H1 (cell line): ENCODE data around the gene TERF2IP. TPM values are rescaled to one million over a fixed set of nuclear protein-coding genes. Genes with fewer than 3 reads are reported as not detected.

Experiments used
- CTCF ChIA-PET: fragments of 300-600 bp; sonication (Branson Sonifier 250); formaldehyde crosslinking; loops from one replicate; lab custom pipeline; 2021; ENCODE audit not compliant: partially characterized antibody; lab: Charles Lee
- POLR2A ChIA-PET: fragments of 300-600 bp; sonication (Branson Sonifier 250); formaldehyde crosslinking; loops from one replicate; lab custom pipeline; 2021; ENCODE audit warnings: inconsistent platforms; ENCODE audit not compliant: partially characterized antibody; lab: Charles Lee
- DNase-seq, 2 experiments: peaks; one replicate each; pipeline versions ENCODE4 v3.0.0 to v3.0.0-alpha.2; 2010 to 2022; ENCODE audit warnings: low spot score in 2 of 2, low read depth in 1 of 2, mixed read lengths in 1 of 2
- FAIRE-seq: peaks from 2 replicates; lab custom pipeline; 2011; peaks lifted over from hg19 to GRCh38; lab: Jason Lieb, UNC
- H2AFZ ChIP-seq: 2 replicates; pipeline ENCODE4 v1.8.1; 2012; ENCODE audit warnings: low read length, inconsistent platforms
- H2AK5ac ChIP-seq: 2 replicates; pipeline ENCODE4 v1.6.1; 2013; ENCODE audit warnings: low read depth, low read length
- H2BK120ac ChIP-seq: replicated peaks from 2 replicates; pipeline ENCODE3; 2013; ENCODE audit warnings: low read depth, low read length, inconsistent platforms
- H2BK12ac ChIP-seq: 2 replicates; pipeline ENCODE4 v1.6.1; 2013; ENCODE audit warnings: low read depth, low read length
- H2BK15ac ChIP-seq: 2 replicates; pipeline ENCODE4 v1.6.1; 2013; ENCODE audit warnings: low read length
- H2BK20ac ChIP-seq: 2 replicates; pipeline ENCODE4 v1.6.1; 2013; ENCODE audit warnings: low read length
- H2BK5ac ChIP-seq: 2 replicates; pipeline ENCODE4 v1.6.1; 2013; ENCODE audit warnings: low read depth, low read length
- H3K14ac ChIP-seq: 2 replicates; pipeline ENCODE4 v1.6.1; 2013; ENCODE audit warnings: inconsistent platforms; ENCODE audit not compliant: insufficient read length
- H3K18ac ChIP-seq: 2 replicates; pipeline ENCODE4 v1.6.1; 2013; ENCODE audit warnings: low read length; ENCODE audit errors: extremely low read depth
- H3K23ac ChIP-seq: 2 replicates; pipeline ENCODE4 v1.6.1; 2013; ENCODE audit warnings: inconsistent platforms; ENCODE audit not compliant: insufficient read length
- H3K23me2 ChIP-seq: 2 replicates; pipeline ENCODE4 v1.6.1; 2013; ENCODE audit warnings: low read depth, low read length
- H3K27ac ChIP-seq: 2 replicates; pipeline ENCODE4 v1.6.1; 2011; ENCODE audit warnings: low read depth, low read length, inconsistent platforms
- H3K27me3 ChIP-seq, 4 experiments: replicated peaks in 1 of 4; 1 replicate in 1 of 4; 2 replicates in 3 of 4; pipeline versions ENCODE4 v1.6.1 to v1.8.1; 2011 to 2013; ENCODE audit warnings: low read length in 3 of 4, mild to moderate bottlenecking in 3 of 4, inconsistent platforms in 2 of 4, mixed read lengths in 2 of 4, moderate library complexity in 1 of 4; ENCODE audit not compliant: control insufficient read depth in 3 of 4, insufficient read depth in 3 of 4; ENCODE audit errors: extremely low read depth in 1 of 4
- H3K36me3 ChIP-seq, 4 experiments: 2 replicates each; pipeline versions ENCODE4 v1.6.1 to v1.8.1; 2011 to 2013; ENCODE audit warnings: mild to moderate bottlenecking in 4 of 4, low read length in 3 of 4, moderate library complexity in 2 of 4, control low read depth in 1 of 4, inconsistent platforms in 1 of 4; ENCODE audit not compliant: insufficient read depth in 4 of 4, control insufficient read depth in 2 of 4
- H3K4ac ChIP-seq: replicated peaks from 2 replicates; pipeline ENCODE3; 2013; ENCODE audit warnings: low read length, low read depth, mixed read lengths, inconsistent platforms; ENCODE audit not compliant: insufficient read length
- H3K4me1 ChIP-seq, 4 experiments: replicated peaks in 1 of 4; 1 replicate in 1 of 4; 2 replicates in 3 of 4; pipeline versions ENCODE4 v1.6.1 to v1.8.1; 2011 to 2013; ENCODE audit warnings: low read length in 3 of 4, inconsistent platforms in 2 of 4, mixed read lengths in 1 of 4; ENCODE audit not compliant: insufficient read depth in 4 of 4, control insufficient read depth in 3 of 4
- H3K4me2 ChIP-seq, 2 experiments: 2 replicates each; pipeline versions ENCODE4 v1.6.1 to v1.8.1; 2011 to 2013; ENCODE audit warnings: low read depth in 2 of 2, low read length in 2 of 2, control low read depth in 1 of 2, inconsistent platforms in 1 of 2, mild to moderate bottlenecking in 1 of 2; ENCODE audit not compliant: insufficient read depth in 1 of 2
- H3K4me3 ChIP-seq, 4 experiments: fragments of 200-600, 300-600 bp in 1 of 4; sonication (generic), shearing (Covaris generic), sonication (Bioruptor Twin) in 1 of 4; 2 replicates each; pipeline versions ENCODE4 v1.5.1 to v1.8.1; 2011 to 2016; ENCODE audit warnings: low read length in 4 of 4, low read depth in 3 of 4, control low read depth in 2 of 4, inconsistent platforms in 2 of 4, mild to moderate bottlenecking in 2 of 4, mixed read lengths in 1 of 4, moderate library complexity in 1 of 4; ENCODE audit not compliant: insufficient read depth in 2 of 4; ENCODE audit errors: extremely low read depth in 1 of 4
- H3K56ac ChIP-seq: replicated peaks from 2 replicates; pipeline ENCODE3; 2013; ENCODE audit warnings: low read depth, mild to moderate bottlenecking, mixed read lengths, low read length, inconsistent platforms; ENCODE audit not compliant: insufficient read length
- H3K79me1 ChIP-seq: 2 replicates; pipeline ENCODE4 v1.6.1; 2013; ENCODE audit warnings: low read depth, low read length, control low read depth
- H3K79me2 ChIP-seq, 2 experiments: 2 replicates each; pipeline versions ENCODE4 v1.6.1 to v1.8.1; 2012 to 2013; ENCODE audit warnings: low read length in 2 of 2, mild to moderate bottlenecking in 2 of 2, inconsistent platforms in 1 of 2; ENCODE audit not compliant: insufficient read depth in 2 of 2, control insufficient read depth in 1 of 2
- H3K9ac ChIP-seq, 4 experiments: replicated peaks in 1 of 4; 1 replicate in 1 of 4; 2 replicates in 3 of 4; pipeline versions ENCODE4 v1.6.1 to v1.8.1; 2011 to 2013; ENCODE audit warnings: low read depth in 3 of 4, low read length in 3 of 4, control low read depth in 2 of 4, mild to moderate bottlenecking in 2 of 4, moderate library complexity in 2 of 4, inconsistent platforms in 1 of 4; ENCODE audit errors: extremely low read depth in 1 of 4
- H3K9me3 ChIP-seq, 2 experiments: 2 replicates each; pipeline versions ENCODE4 v1.6.1 to v1.8.1; 2012 to 2013; ENCODE audit warnings: mild to moderate bottlenecking in 2 of 2, moderate library complexity in 2 of 2, control low read depth in 1 of 2, inconsistent platforms in 1 of 2, low read depth in 1 of 2, low read length in 1 of 2, mixed read lengths in 1 of 2; ENCODE audit not compliant: insufficient read depth in 2 of 2
- H4K20me1 ChIP-seq, 2 experiments: replicated peaks in 1 of 2; 2 replicates each; pipeline versions ENCODE3 to v1.8.1; 2011 to 2013; ENCODE audit warnings: inconsistent platforms in 2 of 2, low read length in 2 of 2, mild to moderate bottlenecking in 1 of 2; ENCODE audit not compliant: insufficient read depth in 2 of 2, control insufficient read depth in 1 of 2
- H4K5ac ChIP-seq: 2 replicates; pipeline ENCODE4 v1.6.1; 2013; ENCODE audit warnings: low read length, low read depth, mixed read lengths, inconsistent platforms; ENCODE audit not compliant: insufficient read length
- H4K8ac ChIP-seq: 2 replicates; pipeline ENCODE4 v1.8.0; 2013; ENCODE audit warnings: mild to moderate bottlenecking, moderate library complexity, low read length, inconsistent platforms; ENCODE audit not compliant: insufficient read depth; ENCODE audit errors: extremely low read depth
- H4K91ac ChIP-seq: replicated peaks from 2 replicates; pipeline ENCODE3; 2013; ENCODE audit warnings: low read length, mixed read lengths, inconsistent platforms; ENCODE audit not compliant: insufficient read length
- ASH2L ChIP-seq: fragments of 200-600, 300-600 bp; sonication (generic); IDR thresholded peaks from one replicate; pipeline ENCODE4 v1.7.1; 2017; ENCODE audit warnings: low read length
- EP300 ChIP-seq, 2 experiments: IDR thresholded peaks; 1 replicate in 1 of 2; 2 replicates in 1 of 2; pipeline ENCODE4 v1.6.1; 2011 to 2012; ENCODE audit warnings: low read depth in 2 of 2, low read length in 2 of 2, mild to moderate bottlenecking in 2 of 2, borderline replicate concordance in 1 of 2, inconsistent platforms in 1 of 2, moderate library complexity in 1 of 2
- PHF8 ChIP-seq: fragments of 200-600 bp; sonication (generic); conservative IDR thresholded peaks from 2 replicates; pipeline ENCODE4 v1.7.1; 2012; ENCODE audit warnings: low read depth, mild to moderate bottlenecking, inconsistent platforms, low read length, moderate library complexity
- RFX5 ChIP-seq: IDR thresholded peaks from 2 replicates; pipeline ENCODE4 v1.6.1; 2011; ENCODE audit warnings: low read depth, low read length, improper control_type of control experiment, borderline replicate concordance
- TAF7 ChIP-seq: optimal IDR thresholded peaks from 2 replicates; pipeline ENCODE3; 2011; ENCODE audit warnings: low read depth, mild to moderate bottlenecking, inconsistent platforms, low read length, moderate library complexity, borderline replicate concordance
- YY1 ChIP-seq: IDR thresholded peaks from 2 replicates; pipeline ENCODE4 v1.6.1; 2011; ENCODE audit warnings: low read depth, mild to moderate bottlenecking, low read length
- WGBS, 2 experiments: shearing (Covaris generic) in 1 of 2; methylation state at CpG; one replicate each; pipeline versions ENCODE4 v1.1.6 to v1.1.7; 2013 to 2015; ENCODE audit warnings: low lambda C conversion rate in 2 of 2, mixed read lengths in 2 of 2, inconsistent platforms in 1 of 2, low coverage in 1 of 2, missing lambda C conversion rate in 1 of 2; ENCODE audit not compliant: insufficient replicate concordance in 2 of 2, insufficient coverage in 1 of 2, insufficient read length in 1 of 2; ENCODE audit errors: extremely low coverage in 1 of 2, missing lambda C conversion rate in 1 of 2; 5-methylcytosine and 5-hydroxymethylcytosine counted together
- polyA plus RNA-seq, 7 experiments: library from polyadenylated mRNA; depleted of rRNA in 3 of 7; stranded (reverse) in 5 of 7; unstranded in 2 of 7; fragments of >200 nt in 5 of 7; fragments of 200-250 nt in 2 of 7; gene quantifications; 1 replicate in 5 of 7; 2 replicates in 1 of 7; 4 replicates in 1 of 7; pipeline versions ENCODE4 v1.2.1 to v1.2.3, GENCODE V29; 2011 to 2013; ENCODE audit warnings: missing spikeins in 2 of 7, mixed read lengths in 2 of 7
- total RNA-seq: library from RNA; stranded (reverse); fragmentation: NEBNext Ultra II Directional; extraction: Animal tissue kit (Norgen Biotek cat#: 25700); gene quantifications from 2 replicates; pipeline ENCODE4 v1.2.1, GENCODE V29; 2021
- TF ChIP-seq, protein P1 (sequence below): IDR thresholded peaks from 2 replicates; pipeline ENCODE4 v1.6.1; 2011; ENCODE audit warnings: low read length, improper control_type of control experiment
- TF ChIP-seq, protein P2 (sequence below): IDR thresholded peaks from 2 replicates; pipeline ENCODE4 v1.6.1; 2012; ENCODE audit warnings: inconsistent platforms
- TF ChIP-seq, protein P3 (sequence below), 3 experiments: IDR thresholded peaks; 1 replicate in 2 of 3; 2 replicates in 1 of 3; pipeline versions ENCODE4 v1.5.1 to v1.6.1; 2011; ENCODE audit warnings: low read length in 3 of 3, mild to moderate bottlenecking in 3 of 3, inconsistent platforms in 2 of 3, low read depth in 1 of 3, moderate library complexity in 1 of 3; ENCODE audit not compliant: insufficient read depth in 1 of 3; ENCODE audit errors: control extremely low read depth in 1 of 3

The TERF2IP gene
- total and polyA plus RNA-seq, 2 of the 8 experiments (the other 6 are each of a cell fraction or from before 2014, with no cell fraction given), result 5.5 to 15.1 TPM

DNA sequence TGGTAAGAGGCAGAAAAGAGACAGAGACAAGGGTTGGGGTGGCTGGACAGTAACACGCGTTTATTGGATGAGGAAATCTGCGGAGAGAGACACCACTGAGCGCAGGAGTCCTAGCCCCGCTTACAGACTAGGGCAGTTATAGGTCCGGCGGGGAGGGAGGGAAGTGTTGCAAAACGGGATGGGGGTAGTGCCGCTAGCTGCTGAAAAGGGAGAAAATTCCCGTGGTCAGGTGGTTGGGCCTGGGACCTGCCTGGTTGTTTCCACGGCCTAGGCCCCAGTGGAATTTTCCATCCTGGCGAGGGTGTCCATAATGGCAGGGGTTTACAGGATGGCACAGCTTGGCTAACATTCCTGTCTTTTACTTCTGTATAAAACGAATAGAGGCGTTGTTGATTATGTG lies 34.7 kb downstream of the TERF2IP start:
- H3K18ac ChIP-seq, result no peak overlapping the region
- no peak overlapping the region for H4K8ac ChIP-seq
- no peak overlapping the region for H4K91ac ChIP-seq
- no peak overlapping the region for H3K4ac ChIP-seq
- no peak overlapping the region for H3K23ac ChIP-seq
- no peaks in the 10 kb centered on the region for H3K36me3 ChIP-seq
- CTCF ChIA-PET, result interaction anchor here (1.1 kb wide), 1 partner anchor 14 kb away, joined by 4 read pairs; no protein-coding TSS in a partner anchor
- no peak overlapping the region for H2BK5ac ChIP-seq
- no peaks in the 10 kb centered on the region for H3K4me1 ChIP-seq
- no peak overlapping the region for H3K9ac ChIP-seq
- no peak overlapping the region for H3K27ac ChIP-seq
- H3K79me1 ChIP-seq, result no peaks in the 10 kb centered on the region
- POLR2A ChIA-PET, result no interaction called here
- H2BK120ac ChIP-seq, result no peak overlapping the region
- no peak overlapping the region for H3K14ac ChIP-seq
- peaks cover 28 to 29% of the 10 kb centered on the region in 2 experiments for H3K9me3 ChIP-seq
- no peaks in the 10 kb centered on the region for H3K79me2 ChIP-seq
- H2BK20ac ChIP-seq, result no peak overlapping the region
- 90% methylated on average over 14 of the region's 14 CpGs; no CpG with 5 or more reads in 1 of the 2 experiments for WGBS, 2 experiments
- no peaks in the 10 kb centered on the region for H4K20me1 ChIP-seq
- no peak overlapping the region for H2AK5ac ChIP-seq
- DNase-seq (no peak), FAIRE-seq (no peak)
- no peaks in the 10 kb centered on the region for H3K27me3 ChIP-seq
- H3K4me2 ChIP-seq, result no peak overlapping the region
- no peak overlapping the region for H3K56ac ChIP-seq
- H2BK12ac ChIP-seq, result no peak overlapping the region
- H2BK15ac ChIP-seq, result no peak overlapping the region
- no peak overlapping the region for H4K5ac ChIP-seq
- peaks cover 2% of the 10 kb centered on the region; the same call in 1 of the 2 replicates for H3K23me2 ChIP-seq
- no peak overlapping the region for H3K4me3 ChIP-seq
- no peak overlapping the region for H2AFZ ChIP-seq
- TF ChIP-seq EP300 (IDR thresholded peaks at IDR 0.05; ENCODE audit: borderline replicate concordance in 1 of 2, low read depth in 2 of 2, low read length in 2 of 2) (no peak), ASH2L (no peak), PHF8 (no peak), YY1 (no peak), TAF7 (no peak), RFX5 (no peak)
- TF ChIP-seq, protein P1, sequence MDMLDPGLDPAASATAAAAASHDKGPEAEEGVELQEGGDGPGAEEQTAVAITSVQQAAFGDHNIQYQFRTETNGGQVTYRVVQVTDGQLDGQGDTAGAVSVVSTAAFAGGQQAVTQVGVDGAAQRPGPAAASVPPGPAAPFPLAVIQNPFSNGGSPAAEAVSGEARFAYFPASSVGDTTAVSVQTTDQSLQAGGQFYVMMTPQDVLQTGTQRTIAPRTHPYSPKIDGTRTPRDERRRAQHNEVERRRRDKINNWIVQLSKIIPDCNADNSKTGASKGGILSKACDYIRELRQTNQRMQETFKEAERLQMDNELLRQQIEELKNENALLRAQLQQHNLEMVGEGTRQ, result no peak
- TF ChIP-seq, protein P2, sequence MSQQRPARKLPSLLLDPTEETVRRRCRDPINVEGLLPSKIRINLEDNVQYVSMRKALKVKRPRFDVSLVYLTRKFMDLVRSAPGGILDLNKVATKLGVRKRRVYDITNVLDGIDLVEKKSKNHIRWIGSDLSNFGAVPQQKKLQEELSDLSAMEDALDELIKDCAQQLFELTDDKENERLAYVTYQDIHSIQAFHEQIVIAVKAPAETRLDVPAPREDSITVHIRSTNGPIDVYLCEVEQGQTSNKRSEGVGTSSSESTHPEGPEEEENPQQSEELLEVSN, result no peak
- TF ChIP-seq, protein P3, sequence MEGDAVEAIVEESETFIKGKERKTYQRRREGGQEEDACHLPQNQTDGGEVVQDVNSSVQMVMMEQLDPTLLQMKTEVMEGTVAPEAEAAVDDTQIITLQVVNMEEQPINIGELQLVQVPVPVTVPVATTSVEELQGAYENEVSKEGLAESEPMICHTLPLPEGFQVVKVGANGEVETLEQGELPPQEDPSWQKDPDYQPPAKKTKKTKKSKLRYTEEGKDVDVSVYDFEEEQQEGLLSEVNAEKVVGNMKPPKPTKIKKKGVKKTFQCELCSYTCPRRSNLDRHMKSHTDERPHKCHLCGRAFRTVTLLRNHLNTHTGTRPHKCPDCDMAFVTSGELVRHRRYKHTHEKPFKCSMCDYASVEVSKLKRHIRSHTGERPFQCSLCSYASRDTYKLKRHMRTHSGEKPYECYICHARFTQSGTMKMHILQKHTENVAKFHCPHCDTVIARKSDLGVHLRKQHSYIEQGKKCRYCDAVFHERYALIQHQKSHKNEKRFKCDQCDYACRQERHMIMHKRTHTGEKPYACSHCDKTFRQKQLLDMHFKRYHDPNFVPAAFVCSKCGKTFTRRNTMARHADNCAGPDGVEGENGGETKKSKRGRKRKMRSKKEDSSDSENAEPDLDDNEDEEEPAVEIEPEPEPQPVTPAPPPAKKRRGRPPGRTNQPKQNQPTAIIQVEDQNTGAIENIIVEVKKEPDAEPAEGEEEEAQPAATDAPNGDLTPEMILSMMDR (IDR thresholded peaks at IDR 0.05; ENCODE audit: control extremely low read depth in 1 of 3, insufficient read depth in 1 of 3, low read depth in 1 of 3, low read length in 3 of 3), result no peak
